ENCODE results near the gene ARHGAP15.

ARHGAP15 gene

DNA sequence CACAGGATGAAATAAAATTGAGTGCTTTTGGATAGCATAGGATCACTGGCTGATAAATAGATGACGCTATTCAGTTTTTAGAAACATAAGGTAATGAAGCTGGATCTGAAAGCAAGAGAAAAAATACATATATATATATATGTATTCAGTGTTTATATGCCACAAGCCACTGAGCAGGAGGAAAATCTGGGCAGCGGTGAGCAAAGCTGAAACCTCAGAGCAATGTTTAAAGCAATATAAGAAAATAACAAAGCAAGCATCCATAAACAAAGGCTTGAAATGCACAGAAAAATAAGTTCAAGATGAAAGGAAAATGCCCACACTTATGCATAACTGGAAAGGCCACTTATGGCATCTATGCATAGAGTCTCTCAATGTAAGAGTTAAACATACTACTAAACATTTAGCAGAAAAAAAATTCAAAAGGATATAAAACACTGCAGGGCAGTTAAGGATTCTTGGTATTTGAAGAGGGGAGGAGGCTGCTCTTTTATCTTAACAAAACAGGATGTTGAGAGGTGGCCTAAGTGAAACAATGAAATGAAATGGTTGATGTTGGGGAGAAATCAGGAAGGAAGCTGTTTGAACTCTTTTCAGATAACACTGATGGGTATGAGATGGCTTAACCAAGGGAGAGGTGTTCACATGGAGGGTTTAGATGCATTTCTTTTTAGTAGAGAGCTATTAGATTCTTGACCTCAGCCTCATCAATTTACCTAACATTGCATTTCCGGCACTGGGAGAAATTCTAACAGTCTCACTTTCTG, 129.1 kb downstream of the ARHGAP15 start:
- Histone ChIP-seq H3F3A (ENCODE audit: insufficient read depth, low read length) (no peaks in the 10 kb centered on the region; the same call in 1 of the 2 replicates), H3K9ac (ENCODE audit: low read length) (no peak overlapping the region), H3K4me2 (ENCODE audit: low read length) (no peak overlapping the region), H2AFZ (ENCODE audit: low read length) (no peak overlapping the region), H3K9me3 (ENCODE audit: low read length) (0 out of 2 replicates have a peak, but pooled peaks cover 3% of the 10 kb centered on the region), H3K4me1 (ENCODE audit: insufficient read depth, low read length, severe bottlenecking) (peaks cover 35% of the 10 kb centered on the region), H3K36me3 (ENCODE audit: insufficient read depth, low read length) (peaks cover 14% of the 10 kb centered on the region), H3K27ac (ENCODE audit: low read depth, low read length, poor library complexity, severe bottlenecking) (peak overlapping the region; percentile 42), H3K79me2 (ENCODE audit: insufficient read depth, low read length) (no peaks in the 10 kb centered on the region), H4K20me1 (ENCODE audit: insufficient read depth, low read length) (no peaks in the 10 kb centered on the region), H3K27me3 (ENCODE audit: insufficient read depth, low read length) (no peaks in the 10 kb centered on the region), H3K4me3 (ENCODE audit: low read depth, low read length, poor library complexity, severe bottlenecking) (no peak overlapping the region), H3K9me2 (ENCODE audit: low read depth, low read length) (no peaks in the 10 kb centered on the region)
- TF ChIP-seq CTCF (IDR thresholded peaks at IDR 0.05; ENCODE audit: low read length) (no peak), EZH2 (IDR thresholded peaks at IDR 0.05; ENCODE audit: borderline replicate concordance, low read length) (no peak)

GRCh38 chr2:143259368-143259958, 130.2 kb downstream of the ARHGAP15 start:
- no peaks in the 10 kb centered on the region for H3K9me2 ChIP-seq (ENCODE audit: low read depth, low read length)
- no peaks in the 10 kb centered on the region for H3K79me2 ChIP-seq (ENCODE audit: insufficient read depth, low read length)
- H3K4me2 ChIP-seq (ENCODE audit: low read length): no peak overlapping the region
- peaks cover 27% of the 10 kb centered on the region for H3K4me1 ChIP-seq (ENCODE audit: insufficient read depth, low read length, severe bottlenecking)
- H3K27me3 ChIP-seq (ENCODE audit: insufficient read depth, low read length): no peaks in the 10 kb centered on the region
- TF ChIP-seq CTCF (IDR thresholded peaks at IDR 0.05; ENCODE audit: low read length) (peak; percentile 90), EZH2 (IDR thresholded peaks at IDR 0.05; ENCODE audit: borderline replicate concordance, low read length) (no peak)
- no peak overlapping the region for H3K4me3 ChIP-seq (ENCODE audit: low read depth, low read length, poor library complexity, severe bottlenecking)
- peaks cover 22% of the 10 kb centered on the region for H3K36me3 ChIP-seq (ENCODE audit: insufficient read depth, low read length)
- H3K27ac ChIP-seq (ENCODE audit: low read depth, low read length, poor library complexity, severe bottlenecking): no peak overlapping the region
- no peaks in the 10 kb centered on the region for H4K20me1 ChIP-seq (ENCODE audit: insufficient read depth, low read length)
- H3K9ac ChIP-seq (ENCODE audit: low read length): no peak overlapping the region
- no peaks in the 10 kb centered on the region; the same call in 1 of the 2 replicates for H3F3A ChIP-seq (ENCODE audit: insufficient read depth, low read length)
- no peak overlapping the region for H2AFZ ChIP-seq (ENCODE audit: low read length)
- H3K9me3 ChIP-seq (ENCODE audit: low read length): peaks cover 8% of the 10 kb centered on the region; the same call in 1 of the 2 replicates

- Histone ChIP-seq H3K27ac (ENCODE audit: low read depth, low read length, poor library complexity, severe bottlenecking) (no peak overlapping the region), H2AFZ (ENCODE audit: low read length) (no peak overlapping the region), H3K9me3 (ENCODE audit: low read length) (peaks cover 19% of the 10 kb centered on the region), H3F3A (ENCODE audit: insufficient read depth, low read length) (no peaks in the 10 kb centered on the region; the same call in 1 of the 2 replicates), H3K4me2 (ENCODE audit: low read length) (no peak overlapping the region), H3K9ac (ENCODE audit: low read length) (no peak overlapping the region), H4K20me1 (ENCODE audit: insufficient read depth, low read length) (no peaks in the 10 kb centered on the region), H3K36me3 (ENCODE audit: insufficient read depth, low read length) (peaks cover 31% of the 10 kb centered on the region), H3K9me2 (ENCODE audit: low read depth, low read length) (no peaks in the 10 kb centered on the region), H3K4me1 (ENCODE audit: insufficient read depth, low read length, severe bottlenecking) (peaks cover 21% of the 10 kb centered on the region), H3K27me3 (ENCODE audit: insufficient read depth, low read length) (no peaks in the 10 kb centered on the region), H3K4me3 (ENCODE audit: low read depth, low read length, poor library complexity, severe bottlenecking) (no peak overlapping the region), H3K79me2 (ENCODE audit: insufficient read depth, low read length) (no peaks in the 10 kb centered on the region)
- TF ChIP-seq CTCF (IDR thresholded peaks at IDR 0.05; ENCODE audit: low read length): no peak
- no peak for TF ChIP-seq EZH2 (IDR thresholded peaks at IDR 0.05; ENCODE audit: borderline replicate concordance, low read length)
Measured at GRCh38 chr2:143261986-143262385, 132.8 kb downstream of the ARHGAP15 start.
